HG03354 (cell line): Measurements from ENCODE around the gene SIGMAR1.

ENCODE experiments used
- ATAC-seq: cut with Tn5 transposase; IDR thresholded peaks from one replicate; pipeline ENCODE4 v1.9.1; 2021; ENCODE audit warnings: mild to moderate bottlenecking; ENCODE audit not compliant: unreplicated experiment, poor library complexity, severe bottlenecking

SIGMAR1 gene

DNA sequence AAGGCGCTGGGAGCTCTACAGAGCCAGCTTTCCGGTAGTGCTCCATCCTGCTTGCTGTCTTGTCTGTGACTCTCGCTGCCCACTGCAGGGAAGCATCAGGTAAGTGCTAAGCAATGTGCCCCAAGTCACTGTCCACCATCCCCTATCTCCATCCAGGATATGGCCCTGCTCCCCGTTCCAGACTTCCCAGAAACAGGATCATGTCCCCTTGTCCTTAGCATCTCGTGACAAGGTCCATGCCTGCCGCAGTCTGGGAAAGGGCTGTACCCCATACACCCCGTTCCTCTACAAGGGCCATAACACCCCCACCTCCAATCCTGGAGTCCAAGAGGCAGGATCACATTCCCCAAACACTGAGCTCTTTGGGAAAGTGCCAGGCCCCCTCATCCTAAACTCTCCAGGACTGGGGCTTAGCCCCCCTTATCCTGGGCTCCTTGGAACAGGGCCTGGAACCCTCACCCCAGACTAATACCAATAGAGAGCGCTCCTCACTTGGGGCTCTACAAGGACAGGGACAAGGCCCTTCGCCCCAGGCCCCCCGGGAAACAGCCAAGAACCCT is 26.3 kb downstream of the SIGMAR1 start:
- ATAC-seq = no peak

DNA sequence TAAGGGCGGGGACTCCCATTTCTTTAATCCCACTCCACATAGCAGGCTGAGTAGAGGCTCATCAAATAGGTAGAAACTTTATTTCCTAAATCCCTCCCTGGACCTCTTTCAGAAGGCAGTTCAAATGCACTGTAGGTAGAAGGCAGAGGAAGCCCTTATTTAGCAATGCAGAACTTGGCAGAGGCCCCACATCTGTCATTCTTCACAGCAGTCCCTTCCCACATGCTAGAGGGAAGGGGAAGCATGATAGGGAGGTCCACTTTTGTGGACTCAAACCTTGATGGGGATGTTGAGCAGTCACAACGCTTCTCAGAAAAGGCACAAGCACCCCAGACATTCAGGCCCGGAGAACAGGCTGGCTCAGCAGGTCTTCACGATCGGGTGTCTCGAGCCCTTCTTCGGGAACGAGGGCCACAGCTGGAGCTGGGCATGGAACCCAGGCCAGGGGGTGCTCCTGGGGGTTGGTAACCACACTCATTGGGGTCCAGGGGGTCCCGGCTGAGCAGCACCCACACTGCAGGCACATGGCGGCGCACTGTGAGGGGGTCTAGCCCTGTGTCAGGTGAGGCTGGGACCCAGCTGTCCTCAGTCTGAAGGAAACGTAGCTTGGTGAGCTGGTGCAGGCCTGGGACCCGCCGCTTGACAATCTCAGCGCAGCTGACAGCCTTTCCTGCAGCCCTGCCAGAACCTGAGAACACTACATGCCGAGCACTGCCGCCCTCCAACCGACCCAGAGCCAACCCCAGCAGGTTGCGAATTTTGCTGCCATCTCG is 27.0 kb downstream of the SIGMAR1 start:
- ATAC-seq = no peak

DNA sequence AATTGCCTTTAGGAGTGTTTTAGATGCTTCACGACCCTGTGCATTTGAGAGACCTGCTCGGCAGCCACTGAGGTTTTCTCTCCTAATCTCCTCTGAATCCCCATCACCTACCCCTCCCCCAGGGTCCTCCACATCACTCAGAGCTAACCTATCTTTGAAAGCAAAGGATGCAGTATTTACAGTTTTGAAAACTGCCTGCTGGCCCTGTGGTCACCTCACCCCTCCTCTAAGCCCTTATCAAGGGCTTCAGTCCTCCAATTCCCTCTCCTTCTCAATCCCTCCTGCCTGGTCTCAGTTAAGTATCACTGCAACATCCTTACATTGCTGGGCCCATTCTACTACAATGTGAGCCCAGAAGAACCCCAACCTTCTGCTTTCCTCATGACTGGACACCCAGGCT is 30.3 kb downstream of the SIGMAR1 start:
- no peak for ATAC-seq

DNA sequence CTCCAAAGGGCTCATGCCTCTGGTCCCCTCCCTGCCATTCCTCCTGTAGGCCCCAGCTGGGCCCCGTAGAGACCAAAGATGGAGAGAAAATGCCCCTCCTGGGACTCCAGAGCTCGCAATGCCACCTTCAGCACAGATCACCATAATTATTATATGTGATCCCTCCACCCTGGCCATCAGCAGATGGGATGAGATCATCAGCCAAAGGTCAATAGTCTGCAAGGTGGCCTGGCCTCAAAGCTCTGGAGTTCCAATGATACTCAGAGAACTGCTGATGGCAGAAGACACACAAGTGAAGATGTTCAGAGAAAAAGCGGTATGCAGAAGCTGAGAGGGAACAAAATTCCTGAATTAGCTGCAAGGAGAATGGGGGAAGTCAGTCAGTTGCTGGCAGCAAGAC is 30.7 kb downstream of the SIGMAR1 start:
- no peak for ATAC-seq

DNA sequence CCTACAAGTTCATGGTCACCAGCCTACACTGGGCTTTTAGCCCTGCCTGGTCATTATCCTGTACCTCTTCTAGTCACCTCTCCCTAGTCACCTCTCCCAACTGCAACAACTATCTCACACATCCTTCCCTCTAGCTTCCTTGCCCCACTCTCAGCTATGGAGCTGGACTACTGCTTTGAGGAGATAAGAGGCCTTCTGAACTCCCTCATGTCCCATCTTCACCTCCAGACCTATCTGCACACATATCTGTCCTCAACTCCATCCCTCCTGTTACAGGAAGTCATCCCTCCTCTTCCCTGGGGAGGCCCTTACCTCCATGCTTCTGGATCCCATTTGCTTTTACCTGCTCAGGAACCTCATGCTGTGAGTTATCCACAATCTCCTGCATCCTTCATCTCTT is 31.4 kb downstream of the SIGMAR1 start:
- no peak for ATAC-seq

DNA sequence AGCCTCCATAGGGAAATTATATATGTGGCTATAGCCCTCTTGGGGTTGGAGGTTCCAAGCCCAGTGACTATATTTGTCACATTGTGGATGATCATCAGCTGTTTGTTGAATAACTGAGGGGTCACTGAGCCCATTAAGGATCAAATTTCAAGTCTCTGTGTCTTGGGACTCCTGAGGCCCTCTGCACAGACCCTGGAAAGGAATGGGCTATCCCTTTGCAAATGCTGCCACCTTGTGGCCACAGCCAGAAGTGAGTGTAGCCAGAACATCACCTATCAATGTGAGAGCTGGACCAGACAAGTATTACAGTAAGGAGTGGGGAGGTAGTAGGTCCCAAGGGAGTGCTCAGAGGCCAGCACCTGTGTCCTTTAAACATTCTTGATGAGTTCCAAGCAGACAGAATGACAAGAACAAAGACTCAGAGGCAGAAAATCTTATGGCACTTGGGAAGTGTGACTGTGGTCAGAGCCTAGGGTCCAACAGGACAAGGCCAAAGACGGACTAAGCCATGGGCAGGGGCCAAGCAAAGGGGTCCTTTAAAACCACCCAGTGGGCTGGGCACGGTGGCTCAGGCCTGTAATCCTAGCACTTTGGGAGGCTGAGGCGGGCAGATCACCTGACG is 33.9 kb downstream of the SIGMAR1 start:
- ATAC-seq = peak; percentile 67

DNA sequence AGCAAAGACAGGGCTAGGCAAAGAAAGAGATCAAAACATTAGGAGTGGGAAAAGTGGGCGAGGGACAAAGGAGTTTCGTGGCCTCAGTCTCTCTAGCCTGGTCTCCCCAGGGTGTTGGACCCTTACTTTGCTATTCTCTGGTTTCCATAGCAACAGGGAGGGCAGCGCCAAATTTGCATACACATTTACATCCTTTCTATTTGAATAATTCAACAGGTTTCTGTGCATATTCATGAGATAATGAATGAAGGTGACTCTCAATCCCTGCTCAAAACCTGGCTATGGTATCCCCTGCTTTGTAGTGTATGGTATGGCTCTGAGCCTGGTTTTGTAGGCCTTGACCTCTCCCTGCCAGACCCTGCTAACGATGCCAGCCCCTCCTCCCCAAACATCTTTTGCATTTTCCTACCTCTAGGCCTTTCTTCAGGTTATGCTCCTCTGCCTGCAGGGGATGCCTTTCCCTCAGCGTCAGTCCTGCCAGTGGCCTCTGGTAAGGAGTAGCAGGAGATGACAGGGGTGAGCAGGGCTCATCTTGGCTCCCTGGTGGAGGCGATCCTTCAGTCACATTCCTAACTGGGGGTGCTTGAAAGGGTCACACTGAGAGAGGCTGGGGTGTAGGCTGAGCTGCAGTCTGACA is 35.5 kb downstream of the SIGMAR1 start:
- no peak for ATAC-seq

DNA sequence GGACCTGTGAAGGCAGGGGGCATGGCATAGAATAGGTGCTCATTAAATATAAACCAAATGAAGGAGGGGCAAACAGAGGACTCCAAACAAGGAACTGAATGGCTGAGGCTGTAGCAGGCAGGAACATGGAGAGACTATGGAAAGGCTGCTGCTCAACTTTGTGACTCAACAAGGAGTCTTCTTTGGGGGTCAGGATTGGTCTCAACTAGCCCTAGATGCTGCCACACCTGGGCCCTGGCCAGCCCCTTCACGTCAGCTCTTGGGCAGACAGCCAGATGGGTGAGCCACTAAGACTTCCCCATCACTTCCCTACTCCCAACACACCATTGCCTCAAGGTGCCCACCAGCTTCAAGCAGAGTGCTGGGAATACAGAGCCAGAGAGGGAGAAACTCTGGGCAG is 36.7 kb downstream of the SIGMAR1 start:
- no peak for ATAC-seq

DNA sequence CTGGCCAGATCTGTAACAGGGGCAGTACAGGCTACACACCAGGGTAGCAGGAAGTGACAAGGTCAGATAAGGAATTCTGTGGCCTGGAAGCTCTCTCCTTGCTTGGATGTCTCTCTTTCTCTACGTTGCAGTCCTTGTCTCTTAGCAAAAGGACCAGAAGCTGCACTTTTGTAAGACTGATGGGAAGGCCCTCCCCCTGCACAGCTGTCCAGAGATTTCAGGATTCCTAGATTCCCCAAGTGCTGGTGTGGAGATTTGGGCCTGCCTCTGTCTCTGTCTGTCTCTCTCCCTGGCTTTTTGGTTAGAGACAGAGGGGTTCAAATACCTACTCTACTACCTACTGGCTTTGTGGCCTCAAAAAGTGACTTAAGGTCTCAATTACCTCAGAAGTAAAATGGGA is 38.0 kb downstream of the SIGMAR1 start:
- ATAC-seq = no peak

DNA sequence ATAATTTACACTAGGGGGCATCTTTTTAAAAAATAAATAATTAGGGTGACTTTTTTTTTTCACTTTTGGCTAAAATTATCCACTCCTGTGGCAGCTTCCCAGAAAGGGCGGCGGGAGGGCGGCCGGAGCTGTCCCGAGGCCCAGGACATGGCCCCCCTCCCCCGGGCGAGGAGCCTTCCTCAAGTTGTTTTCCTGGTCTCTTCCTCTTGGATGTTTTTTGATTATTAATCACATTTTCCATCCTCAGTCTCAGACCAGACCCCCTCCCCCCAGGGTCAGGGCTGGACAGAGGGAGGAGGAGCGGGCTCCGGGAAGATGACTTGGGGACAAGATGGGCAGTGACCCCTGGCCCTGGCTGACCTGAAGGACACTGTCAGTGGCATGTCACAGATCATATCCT is 43.4 kb downstream of the SIGMAR1 start:
- ATAC-seq = no peak

DNA sequence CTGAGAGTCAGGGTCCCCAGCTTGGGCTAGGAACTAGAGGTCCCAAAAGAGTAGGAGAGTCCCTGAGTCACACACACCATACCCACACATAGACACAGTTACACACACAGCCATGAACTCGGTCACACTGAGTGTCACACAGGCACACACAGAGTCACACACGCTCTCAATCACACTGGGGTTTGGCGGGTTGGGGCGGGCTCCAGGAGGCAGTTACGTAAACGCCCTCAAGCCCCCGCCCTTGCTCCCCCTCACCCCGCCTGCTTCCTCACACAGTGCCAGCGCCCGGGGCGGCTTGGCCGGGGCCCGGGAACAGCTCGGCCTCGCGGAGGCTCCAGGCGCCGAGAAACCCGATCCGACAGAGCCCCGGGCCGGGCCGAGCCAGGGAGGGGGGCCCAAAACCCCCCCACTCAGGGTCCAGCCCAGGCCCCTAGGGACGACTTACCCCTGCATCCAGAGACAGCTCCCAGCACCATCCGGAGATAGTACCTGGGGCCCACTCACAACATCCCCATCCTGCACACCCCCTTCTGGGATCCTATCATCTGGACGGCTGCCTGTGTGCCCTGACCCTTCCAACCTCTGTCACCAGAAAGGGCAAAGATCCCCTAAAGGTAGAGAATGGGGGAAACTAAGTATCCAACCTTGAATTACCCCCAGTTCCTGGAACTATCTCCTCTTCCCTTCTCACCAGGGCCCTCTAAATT is 44.5 kb downstream of the SIGMAR1 start:
- ATAC-seq = no peak

DNA sequence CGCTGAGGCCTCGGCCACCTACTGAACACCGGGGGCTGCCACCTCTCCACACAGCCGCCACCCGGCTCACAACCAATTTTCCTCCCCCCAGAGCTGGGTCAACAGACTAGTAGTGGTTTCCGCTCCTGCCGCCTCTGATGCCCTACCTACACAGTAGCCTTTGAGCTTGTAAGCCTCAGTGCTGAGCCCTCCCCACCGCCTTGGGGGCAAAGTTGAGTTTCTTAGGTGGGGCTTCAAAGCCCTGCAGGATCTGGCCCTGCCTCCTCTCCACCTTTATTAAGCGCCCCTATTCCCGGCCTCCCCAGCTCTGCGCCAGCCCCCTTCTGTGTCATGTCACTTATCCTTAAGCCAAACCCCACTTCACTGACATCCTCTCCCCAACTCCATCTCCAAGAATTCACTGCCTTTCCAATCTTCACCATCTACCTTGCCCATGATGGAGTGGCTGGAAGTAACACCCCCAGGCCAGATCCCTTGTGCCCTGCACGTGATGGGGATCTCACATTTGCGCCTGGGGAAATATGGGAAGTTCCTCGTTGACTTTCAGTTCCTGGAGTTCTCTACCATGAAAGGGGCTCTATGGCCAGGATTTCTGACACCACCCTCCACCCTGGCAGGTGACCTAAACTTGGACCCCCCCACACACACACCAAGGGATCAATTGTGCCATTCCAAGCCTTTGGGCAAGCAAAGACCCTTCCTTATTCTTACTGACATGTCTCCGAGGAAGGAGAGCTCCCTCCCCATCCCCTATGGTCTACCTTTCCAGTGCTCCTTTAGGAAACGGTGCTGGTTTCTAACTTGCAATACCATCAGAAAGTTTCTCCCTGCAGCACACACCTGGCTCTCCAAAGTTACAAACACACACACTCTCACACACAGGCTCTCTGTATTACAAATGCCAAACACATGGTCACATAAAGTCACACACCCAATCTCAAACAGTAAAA is 45.4 kb downstream of the SIGMAR1 start:
- no peak for ATAC-seq

DNA sequence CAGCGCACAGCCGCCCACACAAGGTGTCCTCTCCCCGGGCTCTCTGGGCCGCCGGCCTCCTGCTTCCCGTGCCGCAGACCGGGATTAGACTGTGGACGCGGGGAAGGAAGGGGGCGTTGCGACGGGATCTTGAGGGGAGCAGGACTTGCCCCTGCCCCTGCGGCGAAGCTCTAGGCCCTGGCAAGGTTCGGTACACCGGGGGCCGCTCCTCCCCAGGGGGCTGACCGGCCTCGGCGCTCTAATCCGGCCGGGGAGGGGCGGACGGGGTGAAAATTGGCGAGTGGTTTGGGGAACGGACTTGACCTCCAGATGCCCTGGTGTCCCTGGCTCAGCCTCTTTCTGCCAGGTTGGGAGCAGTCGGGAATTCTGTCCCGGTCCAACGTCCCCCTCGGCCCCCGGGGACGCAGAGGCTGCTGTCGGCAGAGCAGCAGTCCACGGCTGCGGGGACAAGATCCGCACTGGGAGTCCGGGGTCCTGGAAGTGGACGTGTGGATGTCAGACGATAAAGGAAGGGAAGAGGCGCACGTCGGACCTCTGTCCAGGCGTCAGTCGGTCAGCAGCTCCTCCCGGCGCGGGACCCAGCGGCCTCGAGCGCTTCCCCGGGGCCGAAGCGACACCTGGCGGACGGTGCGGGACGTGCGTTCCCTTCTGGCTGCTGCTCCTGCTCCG is 46.2 kb downstream of the SIGMAR1 start:
- peak; percentile 65 for ATAC-seq

DNA sequence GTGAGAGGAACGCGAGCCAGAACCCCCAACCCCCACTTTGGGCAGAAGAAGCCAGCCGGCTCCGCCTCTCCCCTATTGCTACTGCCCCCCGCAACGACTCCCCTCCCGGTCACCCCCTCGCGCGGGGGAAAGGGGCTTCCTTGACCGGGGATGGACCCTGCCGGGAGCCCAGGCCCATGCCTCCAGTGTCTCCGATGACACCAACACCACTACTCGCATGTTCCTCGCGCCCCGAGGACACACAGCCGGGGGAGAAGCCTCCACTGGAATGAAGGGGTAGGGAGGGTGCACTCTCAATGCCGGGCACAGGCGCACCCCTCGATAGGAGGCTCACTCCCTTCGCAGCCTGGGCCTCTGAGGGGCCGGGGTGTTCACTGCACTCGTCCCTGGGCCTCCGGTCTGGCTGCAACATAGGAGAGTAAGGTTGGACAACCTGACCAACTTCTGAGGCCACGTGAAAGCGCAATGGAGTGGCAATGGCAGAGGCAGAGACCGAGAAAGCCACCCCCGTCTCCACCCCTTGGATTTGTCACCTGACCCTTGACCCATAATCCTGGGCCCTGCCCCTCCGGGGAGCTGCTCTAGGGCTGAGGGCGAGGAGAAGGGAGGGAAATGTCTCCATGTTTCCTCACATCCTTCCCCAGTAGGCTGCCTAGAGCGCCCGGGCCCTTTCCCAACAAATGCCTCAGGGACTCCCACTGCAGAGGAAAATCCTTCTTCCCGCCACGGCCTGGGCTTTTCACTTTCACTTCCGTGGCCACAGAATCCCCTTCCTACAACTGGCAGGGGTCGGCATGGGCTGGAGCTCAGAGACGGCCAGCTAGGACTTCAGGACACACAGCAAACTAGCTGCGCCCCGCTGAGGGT is 47.0 kb downstream of the SIGMAR1 start:
- no peak for ATAC-seq

DNA sequence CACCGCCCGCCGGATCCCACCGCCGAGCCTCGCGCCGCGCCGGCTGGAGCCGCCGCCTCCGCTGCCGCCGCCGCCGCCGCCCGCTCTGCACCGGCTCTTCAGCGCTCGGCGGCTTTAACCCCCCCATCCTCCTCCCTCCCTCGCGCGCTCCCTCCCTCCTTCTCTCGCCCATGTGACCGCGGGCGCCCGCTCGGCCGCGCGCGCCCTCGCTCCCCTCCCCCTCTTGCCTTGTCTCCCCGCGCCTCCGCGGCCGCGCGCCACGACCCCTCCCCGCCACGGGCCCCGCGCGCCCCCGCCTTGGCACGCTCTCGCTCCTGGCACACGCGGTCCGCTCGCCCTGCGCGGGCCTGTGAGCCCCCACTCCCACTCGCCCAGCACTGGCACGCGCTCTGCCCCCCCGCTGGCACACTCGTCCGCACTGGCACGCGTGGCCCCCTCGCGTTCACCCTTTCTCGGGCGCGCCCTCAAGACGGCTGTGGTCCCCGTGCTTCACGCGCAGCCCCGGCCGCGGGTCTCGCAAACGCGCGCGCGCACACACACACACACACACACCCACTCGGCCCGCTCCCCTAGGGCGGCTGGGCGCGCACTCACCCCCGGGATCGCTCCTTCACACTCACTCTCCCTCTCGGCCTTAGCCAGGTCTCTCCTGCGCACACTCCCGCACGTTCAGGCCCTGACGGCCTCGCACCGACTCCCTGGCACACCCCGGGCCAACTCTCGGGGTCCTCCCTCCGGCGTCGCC is 47.8 kb downstream of the SIGMAR1 start, which contains the start of gene CNTFR:
CNTFR (minus strand) TSS at position 89 of the 745 bp plus-strand sequence. CDS start 20,743 bp downstream, outside the sequence.
- no peak for ATAC-seq

DNA sequence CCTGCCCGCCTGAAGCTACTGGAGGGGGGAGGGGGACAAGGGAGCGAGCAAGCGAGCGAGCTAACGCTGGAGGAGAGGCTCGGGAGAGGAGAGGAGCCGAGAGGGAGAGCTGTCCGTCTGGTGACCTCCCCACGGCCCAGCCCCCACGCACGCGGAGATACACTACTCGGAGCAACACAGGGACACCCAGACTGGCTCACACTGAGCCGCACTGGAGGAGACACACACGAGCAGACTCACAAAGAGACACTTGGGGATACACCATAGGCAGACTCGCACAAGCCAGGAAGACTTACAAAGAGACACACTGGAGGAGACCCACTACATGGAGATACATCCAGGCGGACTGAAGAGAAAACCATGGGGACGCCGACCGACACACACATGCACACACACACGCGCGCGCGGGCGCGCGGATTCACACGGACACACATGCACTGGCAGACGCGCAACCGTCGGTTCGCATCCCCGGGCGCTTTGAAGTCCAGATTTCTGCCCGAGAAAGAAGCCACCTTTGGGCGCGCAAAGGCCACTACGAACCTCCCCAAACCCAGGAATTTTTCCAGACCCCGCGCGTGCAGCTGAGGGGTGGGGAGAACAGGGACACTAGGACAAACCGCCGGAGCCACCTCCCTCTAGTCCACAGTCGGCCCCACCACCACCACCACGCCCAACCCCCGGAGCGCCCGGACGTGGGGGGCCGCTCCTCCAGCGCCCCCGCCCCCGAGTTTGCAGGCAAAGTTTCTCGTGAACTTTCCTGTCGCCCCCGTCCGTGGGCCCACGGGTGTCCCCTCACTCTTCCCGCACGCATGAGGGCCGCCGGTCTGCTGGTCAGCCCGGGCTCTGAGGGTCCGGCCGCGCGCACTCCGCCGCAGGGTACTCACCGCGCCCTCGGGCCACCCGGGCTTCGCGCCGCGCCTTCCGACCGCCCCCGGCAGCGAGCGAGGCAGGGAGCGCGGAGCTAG is 48.6 kb downstream of the SIGMAR1 start:
- ATAC-seq = no peak
